ENCODE data around the gene PCDHGB1.

DNA sequence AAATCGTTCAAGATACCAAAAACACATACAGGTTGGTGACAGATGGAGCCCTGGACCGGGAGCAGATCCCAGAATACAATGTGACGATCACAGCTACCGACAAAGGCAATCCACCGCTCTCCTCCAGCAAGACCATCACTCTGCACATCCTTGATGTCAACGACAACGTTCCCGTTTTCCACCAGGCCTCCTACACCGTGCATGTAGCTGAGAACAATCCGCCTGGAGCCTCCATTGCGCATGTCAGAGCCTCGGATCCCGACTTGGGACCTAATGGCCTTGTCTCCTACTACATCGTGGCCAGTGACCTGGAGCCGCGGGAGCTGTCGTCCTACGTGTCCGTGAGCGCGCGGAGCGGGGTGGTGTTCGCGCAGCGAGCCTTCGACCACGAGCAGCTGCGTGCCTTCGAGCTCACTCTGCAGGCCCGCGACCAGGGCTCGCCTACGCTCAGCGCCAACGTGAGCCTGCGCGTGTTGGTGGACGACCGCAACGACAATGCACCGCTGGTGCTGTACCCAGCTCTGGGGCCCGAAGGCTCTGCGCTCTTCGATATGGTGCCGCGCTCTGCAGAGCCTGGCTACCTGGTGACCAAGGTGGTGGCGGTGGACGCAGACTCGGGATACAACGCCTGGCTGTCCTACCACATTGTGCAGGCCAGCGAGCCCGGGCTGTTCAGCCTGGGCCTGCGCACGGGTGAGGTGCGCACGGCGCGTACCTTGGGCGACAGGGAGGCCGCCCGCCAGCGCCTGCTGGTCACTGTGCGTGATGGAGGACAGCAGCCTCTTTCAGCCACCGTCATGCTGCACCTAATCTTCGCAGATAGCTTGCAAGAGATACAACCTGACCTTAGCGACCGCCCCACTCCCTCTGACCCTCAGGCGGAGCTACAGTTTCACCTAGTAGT lies 21.9 kb downstream of the PCDHGB1 start:
- TF ChIP-seq CTCF (IDR thresholded peaks at IDR 0.05; ENCODE audit: low read length) (no peak), EZH2 (IDR thresholded peaks at IDR 0.05; ENCODE audit: borderline replicate concordance, low read length) (no peak)

Data from OCI-LY1 (cell line).